ENCODE measurements around the gene SRPK1.

- TF ChIP-seq CTCF (IDR thresholded peaks at IDR 0.05; ENCODE audit: borderline replicate concordance, extremely low read depth, low read length, poor library complexity, severe bottlenecking) (no peak), EZH2 (IDR thresholded peaks at IDR 0.05; ENCODE audit: borderline replicate concordance, low read depth, low read length, severe bottlenecking) (no peak)
Measured at GRCh38 chr6:35922139-35922554, 1.2 kb upstream of the SRPK1 start.
